ENCODE measurements around the gene GPSM1. TPM values are rescaled to one million over a fixed set of nuclear protein-coding genes. Genes with fewer than 3 reads are reported as not detected.

The GPSM1 gene
- total RNA-seq, 1 experiment from 2014 or later: 26.4 TPM

DNA sequence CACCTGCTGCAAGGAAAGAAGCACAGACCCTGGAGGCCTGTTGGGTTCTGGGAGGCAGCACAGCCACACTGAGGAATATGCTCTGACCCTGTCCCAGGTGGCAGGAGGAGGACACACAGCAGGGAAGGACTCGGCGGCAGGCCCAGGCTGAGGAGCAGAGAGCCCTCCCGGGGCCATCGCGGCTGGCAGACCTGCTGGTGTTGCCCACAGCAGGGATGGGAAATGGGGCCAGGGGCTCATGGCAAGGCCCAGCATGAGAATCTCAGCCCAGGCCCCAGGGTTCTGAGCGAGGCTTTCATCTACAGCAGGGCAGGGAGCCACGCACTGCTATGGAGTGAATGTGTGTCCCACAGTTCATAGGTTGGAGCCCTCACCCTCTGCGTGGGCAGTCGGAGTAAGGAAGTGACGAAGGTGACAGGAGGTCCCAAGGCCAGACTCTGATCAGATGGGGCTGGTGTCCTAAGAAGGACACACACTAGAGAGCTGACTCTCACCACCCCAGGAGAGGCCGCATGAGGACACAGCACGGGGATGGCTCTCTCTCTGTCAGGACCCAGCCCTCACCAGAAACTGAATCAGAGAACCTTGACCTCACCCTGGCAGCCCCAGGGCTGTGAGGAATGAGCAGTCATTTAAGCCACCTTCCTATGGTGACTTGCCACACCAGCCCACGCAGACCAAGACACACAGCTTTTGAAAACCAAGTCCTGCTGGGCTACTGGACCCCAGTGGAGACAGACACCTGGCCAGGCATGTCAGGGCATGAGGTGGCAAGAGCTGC lies 10.3 kb upstream of the GPSM1 start:
- BruUV-seq (replicated peaks): no TSS peak
- DNase-seq (ENCODE audit: low read depth, low spot score): no peak

More for the DNA sequence above, 10.3 kb upstream of the GPSM1 start:
- no peaks in the 10 kb centered on the region for H3K79me2 ChIP-seq (ENCODE audit: insufficient read depth, low read length)
- H3K27ac ChIP-seq (ENCODE audit: low read depth, low read length): no peak overlapping the region
- H3K27me3 ChIP-seq (ENCODE audit: insufficient read depth, low read length): no peaks in the 10 kb centered on the region
- H3K4me1 ChIP-seq (ENCODE audit: control insufficient read depth in 1 of 2, insufficient read depth in 2 of 2, low read length in 2 of 2): peaks cover 2 to 4% of the 10 kb centered on the region in 2 experiments
- H3K9me2 ChIP-seq (ENCODE audit: insufficient read depth): no peaks in the 10 kb centered on the region
- no peak overlapping the region for H3K4me2 ChIP-seq (ENCODE audit: low read length)
- RAD21 ChIA-PET (ENCODE audit: low non-redundant PET in 1 of 2, low total read pairs in 2 of 2, uncharacterized antibody in 2 of 2, unreplicated experiment in 2 of 2): no interaction called here
- H3K9ac ChIP-seq (ENCODE audit: low read length): no peak overlapping the region
- H3K4me3 ChIP-seq (replicated peaks in 1 of 2; ENCODE audit: low read depth in 1 of 2, low read length in 2 of 2): no peak overlapping the region
- intact Hi-C loops (cut with micrococcal nuclease): no loop called here
- H2AFZ ChIP-seq (ENCODE audit: low read depth, low read length, poor library complexity, severe bottlenecking): no peak overlapping the region
- no peak for ATAC-seq
- CTCF ChIA-PET: no interaction called here
- no peaks in the 10 kb centered on the region for H3K36me3 ChIP-seq (ENCODE audit: control insufficient read depth in 1 of 2, insufficient read depth in 2 of 2, low read length in 2 of 2)
- TF ChIP-seq POLR2AphosphoS5 (IDR thresholded peaks at IDR 0.05; ENCODE audit: low read depth, low read length) (no peak), FOSL1 (IDR thresholded peaks at IDR 0.05; ENCODE audit: low read depth) (no peak), ZNF274 (IDR thresholded peaks at IDR 0.05; ENCODE audit: low read depth, low read length) (no peak), TCF7L2 (IDR thresholded peaks at IDR 0.05; ENCODE audit: borderline replicate concordance, extremely low read depth, insufficient read depth, insufficient read length) (no peak), EGR1 (IDR thresholded peaks at IDR 0.05; ENCODE audit: low read depth) (no peak), RAD21 (IDR thresholded peaks at IDR 0.05; ENCODE audit: low read depth) (no peak), SIN3A (IDR thresholded peaks at IDR 0.05; ENCODE audit: low read depth) (no peak), CEBPB (IDR thresholded peaks at IDR 0.05; ENCODE audit: low read depth) (no peak), JUND (IDR thresholded peaks at IDR 0.05) (no peak), CBX3 (IDR thresholded peaks at IDR 0.05; ENCODE audit: low read depth) (no peak), POLR2A (IDR thresholded peaks at IDR 0.05; ENCODE audit: borderline replicate concordance, extremely low read depth, insufficient read depth, insufficient read length) (no peak), SRF (IDR thresholded peaks at IDR 0.05; ENCODE audit: low read depth) (no peak), ELF1 (IDR thresholded peaks at IDR 0.05; ENCODE audit: borderline replicate concordance, low read depth) (no peak), SP1 (IDR thresholded peaks at IDR 0.05; ENCODE audit: low read depth) (no peak), EZH2phosphoT487 (IDR thresholded peaks at IDR 0.05; ENCODE audit: borderline replicate concordance) (no peak), ZFX (IDR thresholded peaks at IDR 0.05) (no peak), YY1 (IDR thresholded peaks at IDR 0.05; ENCODE audit: extremely low read depth, insufficient replicate concordance, low read depth, low read length) (no peak)
- TF ChIP-seq, protein P1, sequence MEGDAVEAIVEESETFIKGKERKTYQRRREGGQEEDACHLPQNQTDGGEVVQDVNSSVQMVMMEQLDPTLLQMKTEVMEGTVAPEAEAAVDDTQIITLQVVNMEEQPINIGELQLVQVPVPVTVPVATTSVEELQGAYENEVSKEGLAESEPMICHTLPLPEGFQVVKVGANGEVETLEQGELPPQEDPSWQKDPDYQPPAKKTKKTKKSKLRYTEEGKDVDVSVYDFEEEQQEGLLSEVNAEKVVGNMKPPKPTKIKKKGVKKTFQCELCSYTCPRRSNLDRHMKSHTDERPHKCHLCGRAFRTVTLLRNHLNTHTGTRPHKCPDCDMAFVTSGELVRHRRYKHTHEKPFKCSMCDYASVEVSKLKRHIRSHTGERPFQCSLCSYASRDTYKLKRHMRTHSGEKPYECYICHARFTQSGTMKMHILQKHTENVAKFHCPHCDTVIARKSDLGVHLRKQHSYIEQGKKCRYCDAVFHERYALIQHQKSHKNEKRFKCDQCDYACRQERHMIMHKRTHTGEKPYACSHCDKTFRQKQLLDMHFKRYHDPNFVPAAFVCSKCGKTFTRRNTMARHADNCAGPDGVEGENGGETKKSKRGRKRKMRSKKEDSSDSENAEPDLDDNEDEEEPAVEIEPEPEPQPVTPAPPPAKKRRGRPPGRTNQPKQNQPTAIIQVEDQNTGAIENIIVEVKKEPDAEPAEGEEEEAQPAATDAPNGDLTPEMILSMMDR (IDR thresholded peaks at IDR 0.05 in 2 of 3, conservative IDR thresholded peaks at IDR 0.05 in 1 of 3; ENCODE audit: borderline replicate concordance in 1 of 3, insufficient read depth in 1 of 3, low read depth in 2 of 3, low read length in 2 of 3): no peak
- TF ChIP-seq, protein P2, sequence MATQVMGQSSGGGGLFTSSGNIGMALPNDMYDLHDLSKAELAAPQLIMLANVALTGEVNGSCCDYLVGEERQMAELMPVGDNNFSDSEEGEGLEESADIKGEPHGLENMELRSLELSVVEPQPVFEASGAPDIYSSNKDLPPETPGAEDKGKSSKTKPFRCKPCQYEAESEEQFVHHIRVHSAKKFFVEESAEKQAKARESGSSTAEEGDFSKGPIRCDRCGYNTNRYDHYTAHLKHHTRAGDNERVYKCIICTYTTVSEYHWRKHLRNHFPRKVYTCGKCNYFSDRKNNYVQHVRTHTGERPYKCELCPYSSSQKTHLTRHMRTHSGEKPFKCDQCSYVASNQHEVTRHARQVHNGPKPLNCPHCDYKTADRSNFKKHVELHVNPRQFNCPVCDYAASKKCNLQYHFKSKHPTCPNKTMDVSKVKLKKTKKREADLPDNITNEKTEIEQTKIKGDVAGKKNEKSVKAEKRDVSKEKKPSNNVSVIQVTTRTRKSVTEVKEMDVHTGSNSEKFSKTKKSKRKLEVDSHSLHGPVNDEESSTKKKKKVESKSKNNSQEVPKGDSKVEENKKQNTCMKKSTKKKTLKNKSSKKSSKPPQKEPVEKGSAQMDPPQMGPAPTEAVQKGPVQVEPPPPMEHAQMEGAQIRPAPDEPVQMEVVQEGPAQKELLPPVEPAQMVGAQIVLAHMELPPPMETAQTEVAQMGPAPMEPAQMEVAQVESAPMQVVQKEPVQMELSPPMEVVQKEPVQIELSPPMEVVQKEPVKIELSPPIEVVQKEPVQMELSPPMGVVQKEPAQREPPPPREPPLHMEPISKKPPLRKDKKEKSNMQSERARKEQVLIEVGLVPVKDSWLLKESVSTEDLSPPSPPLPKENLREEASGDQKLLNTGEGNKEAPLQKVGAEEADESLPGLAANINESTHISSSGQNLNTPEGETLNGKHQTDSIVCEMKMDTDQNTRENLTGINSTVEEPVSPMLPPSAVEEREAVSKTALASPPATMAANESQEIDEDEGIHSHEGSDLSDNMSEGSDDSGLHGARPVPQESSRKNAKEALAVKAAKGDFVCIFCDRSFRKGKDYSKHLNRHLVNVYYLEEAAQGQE (IDR thresholded peaks at IDR 0.05; ENCODE audit: low read depth): no peak
- TF ChIP-seq, protein P3, sequence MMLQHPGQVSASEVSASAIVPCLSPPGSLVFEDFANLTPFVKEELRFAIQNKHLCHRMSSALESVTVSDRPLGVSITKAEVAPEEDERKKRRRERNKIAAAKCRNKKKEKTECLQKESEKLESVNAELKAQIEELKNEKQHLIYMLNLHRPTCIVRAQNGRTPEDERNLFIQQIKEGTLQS (IDR thresholded peaks at IDR 0.05): no peak
- H3K9me3 ChIP-seq (ENCODE audit: control insufficient read depth in 1 of 2, insufficient read depth in 1 of 2, low read depth in 1 of 2, low read length in 2 of 2): peaks cover 10 to 21% of the 10 kb centered on the region in 2 experiments; a peak in 2 of 4 replicates
- POLR2A ChIA-PET: no interaction called here
- no peaks in the 10 kb centered on the region for H4K20me1 ChIP-seq (ENCODE audit: insufficient read depth)

Measured in HCT116 (cell line).